SJSA1 (cell line): ENCODE measurements around the gene PRKAR1B. TPM values are rescaled to one million over a fixed set of nuclear protein-coding genes. Genes with fewer than 3 reads are reported as not detected.

Experiments used
- DNase-seq, 2 experiments: peaks; one replicate each; pipeline ENCODE4 v3.0.0-alpha.2; 2015 to 2020; ENCODE audit warnings: low spot score in 2 of 2, low read depth in 1 of 2
- H3K27ac ChIP-seq: fragments of 250-450 bp; sonication (Bioruptor Pico); 2 replicates; pipeline ENCODE4 v1.5.1; 2020; ENCODE audit warnings: mild to moderate bottlenecking, moderate library complexity
- H3K27me3 ChIP-seq: fragments of 250-450 bp; sonication (Bioruptor Pico); replicated peaks from 2 replicates; pipeline ENCODE4 v1.5.1; 2020; ENCODE audit warnings: mild to moderate bottlenecking, moderate library complexity
- H3K36me3 ChIP-seq: fragments of 250-450 bp; sonication (Bioruptor Pico); 2 replicates; pipeline ENCODE4 v1.5.1; 2020; ENCODE audit warnings: mild to moderate bottlenecking
- H3K4me1 ChIP-seq: fragments of 250-450 bp; sonication (Bioruptor Pico); replicated peaks from 2 replicates; pipeline ENCODE4 v1.6.1; 2021; ENCODE audit warnings: mild to moderate bottlenecking
- H3K4me3 ChIP-seq: fragments of 250-450 bp; sonication (Bioruptor Pico); 2 replicates; pipeline ENCODE4 v1.5.1; 2020; ENCODE audit warnings: mild to moderate bottlenecking
- H3K9me3 ChIP-seq: fragments of 250-450 bp; sonication (Bioruptor Pico); replicated peaks from 2 replicates; pipeline ENCODE4 v1.5.1; 2020; ENCODE audit warnings: mild to moderate bottlenecking
- total RNA-seq: library from RNA; depleted of rRNA; stranded (reverse); fragments of >200 nt; shearing (Covaris generic); gene quantifications from 2 replicates; pipeline ENCODE4 v1.2.3, GENCODE V29; 2014

PRKAR1B gene
- total RNA-seq, 1 experiment from 2014 or later = 7.3 TPM

DNA sequence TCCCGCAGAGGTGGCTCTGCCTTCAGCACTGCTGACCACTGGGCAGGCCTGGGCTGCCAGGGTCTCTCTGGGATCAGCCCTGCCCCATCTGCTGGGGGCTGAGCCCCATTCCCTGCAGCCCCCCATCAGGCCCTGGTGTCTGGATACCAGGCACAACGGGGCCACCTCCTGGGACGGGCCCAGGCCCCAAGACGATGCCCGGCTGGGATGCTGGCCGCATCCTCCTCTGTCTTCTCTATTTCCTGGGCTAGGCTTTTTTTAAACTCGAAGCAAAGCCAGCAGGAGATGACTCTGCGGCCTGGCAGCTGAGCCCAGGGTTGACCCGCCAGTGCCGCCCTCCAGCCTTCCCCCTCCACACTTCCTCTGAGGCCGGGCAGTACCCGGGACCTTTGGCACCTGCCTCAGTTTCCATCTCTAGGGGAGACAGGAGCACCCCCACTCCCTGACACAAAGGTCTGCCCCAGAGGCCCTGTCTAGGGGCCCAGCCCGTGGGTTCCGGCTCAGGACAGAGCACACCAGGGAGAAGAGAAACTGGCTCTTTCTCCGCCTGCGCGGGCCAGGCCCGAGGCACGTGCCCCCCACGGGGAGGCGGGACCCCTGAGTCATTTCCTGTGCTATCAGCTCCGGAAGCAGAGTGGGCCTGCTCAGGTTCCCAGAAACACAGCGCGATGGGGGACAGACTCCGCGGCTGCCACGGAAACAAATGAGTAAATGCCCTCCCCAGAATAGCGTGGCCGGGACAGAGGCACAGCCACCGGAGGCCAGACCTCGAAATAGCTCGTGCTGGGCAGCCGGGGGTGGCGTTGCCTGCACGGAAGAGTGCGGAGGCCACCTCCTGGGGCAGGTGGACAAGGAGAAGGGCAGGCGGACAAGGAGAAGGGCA is 122.8 kb downstream of the PRKAR1B start:
- DNase-seq = peak; percentile 20 to 64
- Histone ChIP-seq H3K4me3 (no peak overlapping the region), H3K27ac (peak overlapping the region; percentile 79), H3K4me1 (peaks cover 14% of the 10 kb centered on the region), H3K36me3 (no peaks in the 10 kb centered on the region), H3K9me3 (no peaks in the 10 kb centered on the region), H3K27me3 (no peaks in the 10 kb centered on the region)

DNA sequence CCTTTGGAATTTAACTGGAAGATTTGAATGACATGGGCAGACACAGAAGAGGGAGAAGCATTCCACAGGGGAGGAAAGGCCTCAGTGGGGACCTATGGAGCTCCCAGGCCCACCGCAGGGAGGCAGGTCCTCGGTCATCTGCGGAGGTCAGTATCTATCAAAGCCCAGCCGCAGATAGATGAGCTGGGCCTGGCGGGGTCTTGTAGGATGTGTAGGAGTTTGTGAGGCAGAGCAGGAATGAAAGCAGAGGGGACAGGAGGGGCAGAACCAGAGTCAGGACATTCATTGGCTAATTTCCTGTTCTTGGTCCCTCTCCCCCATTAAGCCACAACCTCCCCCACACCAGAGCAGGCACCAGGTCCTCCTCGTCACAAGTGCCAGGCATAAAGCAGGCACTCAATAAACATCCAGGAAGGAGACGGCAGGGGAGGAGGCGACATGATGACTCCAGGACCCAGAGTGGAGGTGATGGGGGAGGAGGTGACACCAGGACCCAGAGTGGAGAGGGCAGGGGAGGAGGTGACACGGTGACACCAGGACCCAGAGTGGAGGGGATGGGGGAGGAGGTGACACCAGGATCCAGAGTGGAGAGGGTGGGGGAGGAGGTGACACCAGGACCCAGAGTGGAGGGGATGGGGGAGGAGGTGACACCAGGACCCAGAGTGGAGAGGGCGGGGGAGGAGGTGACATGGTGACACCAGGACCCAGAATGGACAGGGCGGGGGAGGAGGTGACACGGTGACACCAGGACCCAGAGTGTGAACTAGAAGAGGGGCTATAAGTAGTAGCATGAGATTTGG is 123.7 kb downstream of the PRKAR1B start:
- Histone ChIP-seq H3K27ac (peak overlapping the region; percentile 79; the same call in 1 of the 2 replicates), H3K27me3 (no peaks in the 10 kb centered on the region), H3K4me3 (no peak overlapping the region), H3K4me1 (peaks cover 14% of the 10 kb centered on the region), H3K36me3 (no peaks in the 10 kb centered on the region), H3K9me3 (no peaks in the 10 kb centered on the region)
- DNase-seq = no peak

- no peaks in the 10 kb centered on the region for H3K9me3 ChIP-seq
- no peaks in the 10 kb centered on the region for H3K36me3 ChIP-seq
- H3K4me1 ChIP-seq = peaks cover 14% of the 10 kb centered on the region
- H3K27ac ChIP-seq = no peak overlapping the region
- H3K27me3 ChIP-seq = no peaks in the 10 kb centered on the region
- H3K4me3 ChIP-seq = no peak overlapping the region
- no peak for DNase-seq
Observed at GRCh38 chr7:602341-603141, 124.5 kb downstream of the PRKAR1B start.

GRCh38 chr7:601595-602340 is 125.3 kb downstream of the PRKAR1B start:
- Histone ChIP-seq H3K27ac (no peak overlapping the region), H3K4me1 (peaks cover 14% of the 10 kb centered on the region), H3K36me3 (no peaks in the 10 kb centered on the region), H3K9me3 (no peaks in the 10 kb centered on the region), H3K27me3 (no peaks in the 10 kb centered on the region), H3K4me3 (no peak overlapping the region)
- DNase-seq = no peak

GRCh38 chr7:601036-601594 is 126.0 kb downstream of the PRKAR1B start:
- H3K4me3 ChIP-seq = no peak overlapping the region
- H3K36me3 ChIP-seq = no peaks in the 10 kb centered on the region
- no peak overlapping the region for H3K27ac ChIP-seq
- peaks cover 14% of the 10 kb centered on the region for H3K4me1 ChIP-seq
- H3K27me3 ChIP-seq = no peaks in the 10 kb centered on the region
- DNase-seq = no peak
- no peaks in the 10 kb centered on the region for H3K9me3 ChIP-seq

DNA sequence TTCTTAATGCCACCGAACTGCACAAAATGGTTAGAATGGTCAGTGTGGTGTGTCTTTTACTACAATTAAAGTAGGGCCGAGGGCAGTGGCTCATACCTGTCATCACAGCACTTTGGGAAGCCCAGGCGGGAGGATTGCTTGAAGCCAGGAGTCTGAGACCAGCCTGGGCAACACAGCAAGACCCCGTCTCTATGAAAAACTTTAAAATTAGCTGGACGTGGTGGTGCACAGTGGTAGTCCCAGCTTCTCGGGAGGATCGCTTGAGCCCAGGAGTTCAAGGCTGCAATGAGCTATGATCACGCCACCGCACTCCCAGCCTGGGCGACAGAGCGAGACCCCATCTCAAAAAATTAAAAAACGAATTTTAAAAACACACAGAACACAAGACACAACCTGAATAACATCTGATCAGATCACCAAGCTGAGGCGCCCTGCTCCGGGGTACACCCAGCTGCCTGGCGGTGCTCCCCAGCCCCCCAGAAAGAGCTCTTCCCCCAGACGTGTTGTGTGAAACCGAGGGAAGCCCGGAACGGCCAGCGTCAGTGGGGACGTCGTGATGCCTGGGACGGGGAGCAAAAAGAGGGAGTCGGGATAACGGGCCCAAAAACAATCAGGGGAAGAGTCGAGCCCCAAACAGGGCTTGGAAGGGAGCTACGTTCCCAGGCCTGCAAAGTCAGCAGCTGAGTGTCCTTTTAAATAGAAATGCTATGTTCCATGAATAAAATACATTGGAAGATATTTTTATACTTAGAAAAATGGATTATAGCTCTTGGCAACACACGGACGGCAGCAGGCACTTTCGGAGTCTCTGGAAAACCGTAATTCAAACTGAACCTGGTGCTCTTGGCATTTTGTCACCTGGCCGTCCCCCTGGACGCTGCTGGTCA is 126.7 kb downstream of the PRKAR1B start:
- Histone ChIP-seq H3K27ac (no peak overlapping the region), H3K4me1 (peaks cover 14% of the 10 kb centered on the region), H3K36me3 (no peaks in the 10 kb centered on the region), H3K4me3 (no peak overlapping the region), H3K27me3 (no peaks in the 10 kb centered on the region), H3K9me3 (no peaks in the 10 kb centered on the region)
- DNase-seq = no peak

DNA sequence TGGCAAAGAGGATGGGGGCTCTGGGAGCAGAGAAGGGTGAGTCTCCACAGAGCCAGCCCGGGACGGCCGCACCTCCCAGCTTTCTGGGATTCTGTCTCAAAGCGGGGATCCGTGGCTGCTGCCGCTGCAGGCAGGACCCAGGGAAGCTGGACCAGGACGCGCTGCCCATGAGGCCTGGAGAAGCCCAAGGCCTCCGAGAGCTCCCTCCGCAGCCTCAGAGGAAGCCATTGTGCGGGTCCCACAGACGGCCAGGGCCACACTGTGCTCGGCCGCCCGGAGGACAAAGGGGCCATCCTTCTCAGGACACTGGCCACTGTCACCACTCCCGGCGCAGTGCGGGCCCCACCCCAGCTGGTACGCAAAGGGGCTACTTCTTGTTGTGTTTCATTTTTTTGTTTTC is 128.2 kb downstream of the PRKAR1B start:
- H3K27ac ChIP-seq = no peak overlapping the region
- H3K36me3 ChIP-seq = no peaks in the 10 kb centered on the region
- H3K27me3 ChIP-seq = no peaks in the 10 kb centered on the region
- no peaks in the 10 kb centered on the region for H3K9me3 ChIP-seq
- H3K4me3 ChIP-seq = no peak overlapping the region
- no peak for DNase-seq
- H3K4me1 ChIP-seq = peaks cover 2% of the 10 kb centered on the region

- H3K9me3 ChIP-seq = no peaks in the 10 kb centered on the region
Observed at GRCh38 chr7:597348-598178, 129.5 kb downstream of the PRKAR1B start.

GRCh38 chr7:596819-597182 is 130.3 kb downstream of the PRKAR1B start:
- Histone ChIP-seq H3K36me3 (no peaks in the 10 kb centered on the region), H3K9me3 (no peaks in the 10 kb centered on the region), H3K27me3 (no peaks in the 10 kb centered on the region), H3K4me1 (no peaks in the 10 kb centered on the region), H3K4me3 (no peak overlapping the region), H3K27ac (no peak overlapping the region)
- no peak for DNase-seq

More at GRCh38 chr7:597348-598178, 129.5 kb downstream of the PRKAR1B start:
- DNase-seq = no peak
- H3K4me3 ChIP-seq = no peak overlapping the region
- no peaks in the 10 kb centered on the region for H3K4me1 ChIP-seq
- H3K27me3 ChIP-seq = no peaks in the 10 kb centered on the region
- no peak overlapping the region for H3K27ac ChIP-seq
- no peaks in the 10 kb centered on the region for H3K36me3 ChIP-seq

GRCh38 chr7:596071-596818 is 130.8 kb downstream of the PRKAR1B start:
- no peak overlapping the region for H3K4me3 ChIP-seq
- no peaks in the 10 kb centered on the region for H3K4me1 ChIP-seq
- H3K27ac ChIP-seq = no peak overlapping the region
- no peaks in the 10 kb centered on the region for H3K36me3 ChIP-seq
- DNase-seq = no peak
- H3K9me3 ChIP-seq = no peaks in the 10 kb centered on the region
- no peaks in the 10 kb centered on the region for H3K27me3 ChIP-seq

DNA sequence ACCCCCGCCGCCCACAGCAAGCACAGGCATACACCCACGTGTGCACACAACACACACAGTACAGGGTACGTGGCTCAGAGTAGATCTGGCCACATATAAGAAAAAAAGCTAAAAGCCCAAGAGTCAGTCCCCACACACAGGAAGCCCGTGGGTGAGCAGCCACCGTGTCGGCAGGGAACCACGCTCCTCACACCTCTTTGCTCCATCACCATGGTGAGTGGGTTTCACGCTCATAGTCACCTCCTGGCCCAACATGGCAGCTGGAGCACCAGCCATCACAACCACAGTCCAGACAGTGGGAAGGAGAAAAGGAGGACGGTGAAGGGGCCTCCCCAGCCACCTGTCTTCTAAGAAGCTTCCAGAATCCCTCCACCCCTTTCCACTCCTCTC is 131.5 kb downstream of the PRKAR1B start:
- no peaks in the 10 kb centered on the region for H3K4me1 ChIP-seq
- DNase-seq = no peak
- H3K27me3 ChIP-seq = no peaks in the 10 kb centered on the region
- H3K27ac ChIP-seq = no peak overlapping the region
- no peak overlapping the region for H3K4me3 ChIP-seq
- no peaks in the 10 kb centered on the region for H3K9me3 ChIP-seq
- H3K36me3 ChIP-seq = no peaks in the 10 kb centered on the region
